OCI-LY7 (cell line): ENCODE data around the gene SARDH. TPM values are rescaled to one million over a fixed set of nuclear protein-coding genes. Genes with fewer than 3 reads are reported as not detected.

ENCODE experiments used
- BruUV-seq: library from RNA; stranded (reverse); fragments of 400-500 nt; replicated peaks from 2 replicates; lab custom pipeline; 2021; lab: Mats Ljungman, UMichigan
- CTCF ChIA-PET: fragments of 300-600 bp; sonication (Branson Sonifier 250); formaldehyde crosslinking; loops from one replicate; lab custom pipeline; 2022; ENCODE audit warnings: antibody characterized with exemption; ENCODE audit not compliant: unreplicated experiment; lab: Charles Lee
- POLR2A ChIA-PET: fragments of 300-600 bp; sonication (Branson Sonifier 250); formaldehyde crosslinking; loops from one replicate; lab custom pipeline; 2022; ENCODE audit warnings: antibody characterized with exemption; lab: Charles Lee
- DNase-seq: peaks from one replicate; pipeline ENCODE4 v3.0.0-alpha.2; 2015; ENCODE audit warnings: low spot score
- H2AFZ ChIP-seq: fragments of 200-600 bp; sonication (generic), shearing (Covaris generic); 2 replicates; pipeline ENCODE4 v1.6.1; 2014; ENCODE audit warnings: mild to moderate bottlenecking, antibody characterized with exemption, low read length, moderate library complexity
- H3K27ac ChIP-seq: fragments of 200-600 bp; sonication (generic); 2 replicates; pipeline ENCODE4 v1.5.1; 2014; ENCODE audit warnings: mixed run types, low read depth, mild to moderate bottlenecking, moderate library complexity, low read length, inconsistent platforms; ENCODE audit not compliant: poor library complexity, severe bottlenecking
- H3K36me3 ChIP-seq: fragments of 200-600 bp; sonication (generic); 2 replicates; pipeline ENCODE4 v1.6.1; 2014; ENCODE audit warnings: mild to moderate bottlenecking, antibody characterized with exemption, low read length, moderate library complexity, mixed read lengths; ENCODE audit not compliant: insufficient read depth
- H3K4me1 ChIP-seq: fragments of 200-600 bp; sonication (generic); 2 replicates; pipeline ENCODE4 v1.5.1; 2014; ENCODE audit warnings: mild to moderate bottlenecking, low read length; ENCODE audit not compliant: insufficient read depth, poor library complexity, severe bottlenecking
- H3K4me2 ChIP-seq: fragments of 200-600 bp; sonication (generic); 2 replicates; pipeline ENCODE4 v1.6.1; 2014; ENCODE audit warnings: mild to moderate bottlenecking, low read length
- H3K4me3 ChIP-seq: fragments of 200-600 bp; sonication (generic); 2 replicates; pipeline ENCODE4 v1.5.1; 2014; ENCODE audit warnings: mild to moderate bottlenecking, low read depth, low read length; ENCODE audit not compliant: poor library complexity, severe bottlenecking
- H3K79me2 ChIP-seq: fragments of 200-600 bp; sonication (generic); 2 replicates; pipeline ENCODE4 v1.6.1; 2016; ENCODE audit warnings: low read depth, mild to moderate bottlenecking, low read length, moderate library complexity, mixed read lengths; ENCODE audit not compliant: insufficient read depth
- H3K9me2 ChIP-seq: fragments of 200-600 bp; sonication (generic); 2 replicates; pipeline ENCODE4 v1.6.1; 2016; ENCODE audit warnings: mild to moderate bottlenecking, low read length, mixed read lengths; ENCODE audit not compliant: insufficient read depth
- H3K9me3 ChIP-seq: fragments of 200-600 bp; sonication (generic); 2 replicates; pipeline ENCODE4 v1.6.1; 2014; ENCODE audit warnings: mild to moderate bottlenecking, mixed run types, low read length, mixed read lengths
- H4K20me1 ChIP-seq: fragments of 200-600 bp; sonication (generic); 2 replicates; pipeline ENCODE4 v1.6.1; 2014; ENCODE audit warnings: mild to moderate bottlenecking, antibody characterized with exemption, low read length, moderate library complexity, mixed read lengths; ENCODE audit not compliant: insufficient read depth
- EZH2phosphoT487 ChIP-seq: fragments of 200-600 bp; sonication (generic); IDR thresholded peaks from 2 replicates; pipeline ENCODE4 v1.6.1; 2018; ENCODE audit warnings: low read depth, borderline replicate concordance, mild to moderate bottlenecking, mixed run types, antibody characterized with exemption, low read length, moderate library complexity, mixed read lengths
- intact Hi-C: fragments of 100-400 bp; cut with micrococcal nuclease; formaldehyde crosslinking; loops from one replicate; pipeline ENCODE4 v1.10.0; 2022; ENCODE audit not compliant: unreplicated experiment
- total RNA-seq, 2 experiments: library from RNA; depleted of rRNA in 1 of 2; stranded (reverse); fragments of >200 nt in 1 of 2; shearing (Covaris generic) in 1 of 2; gene quantifications; 2 replicates each; pipeline ENCODE4 v1.2.3, GENCODE V29; 2014 to 2022
- TF ChIP-seq, protein P1 (sequence below): fragments of 200-600 bp; sonication (generic); conservative IDR thresholded peaks from 2 replicates; pipeline ENCODE4 v1.5.1; 2014; ENCODE audit warnings: mild to moderate bottlenecking, antibody characterized with exemption, low read length, moderate library complexity, mixed read lengths

The SARDH gene
- total RNA-seq, 2 experiments from 2014 or later: 42.8 to 60.8 TPM

DNA sequence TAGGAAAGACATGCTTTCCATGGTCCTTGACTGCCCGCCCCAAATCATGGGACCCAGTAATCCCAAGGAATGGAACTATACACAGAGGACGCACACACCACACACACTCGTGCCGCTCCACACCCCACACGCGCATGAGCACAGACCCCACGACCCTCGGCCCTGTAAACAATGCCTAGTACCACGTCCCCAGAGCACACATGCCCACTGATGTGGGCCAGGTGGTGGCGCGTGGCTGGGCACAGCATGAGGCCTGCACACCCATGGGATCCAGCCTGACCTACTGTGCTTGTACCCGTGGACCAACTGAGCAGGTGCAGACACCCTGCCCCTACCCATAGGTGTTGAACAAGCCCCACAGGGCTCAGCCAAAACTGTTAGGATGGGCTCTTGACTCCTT lies 101.2 kb downstream of the SARDH start:
- POLR2A ChIA-PET: no interaction called here
- no TSS peak for BruUV-seq
- no peaks in the 10 kb centered on the region for H3K9me2 ChIP-seq
- H3K79me2 ChIP-seq: no peaks in the 10 kb centered on the region
- no peak overlapping the region for H3K4me2 ChIP-seq
- CTCF ChIA-PET: no interaction called here
- H2AFZ ChIP-seq: no peak overlapping the region
- H3K4me1 ChIP-seq: no peaks in the 10 kb centered on the region
- no peaks in the 10 kb centered on the region for H4K20me1 ChIP-seq
- H3K9me3 ChIP-seq: no peaks in the 10 kb centered on the region
- intact Hi-C loops: no loop called here
- no peak overlapping the region for H3K4me3 ChIP-seq
- no peak for DNase-seq
- H3K27ac ChIP-seq: no peak overlapping the region
- no peaks in the 10 kb centered on the region for H3K36me3 ChIP-seq
- TF ChIP-seq EZH2phosphoT487: no peak
- TF ChIP-seq, protein P1, sequence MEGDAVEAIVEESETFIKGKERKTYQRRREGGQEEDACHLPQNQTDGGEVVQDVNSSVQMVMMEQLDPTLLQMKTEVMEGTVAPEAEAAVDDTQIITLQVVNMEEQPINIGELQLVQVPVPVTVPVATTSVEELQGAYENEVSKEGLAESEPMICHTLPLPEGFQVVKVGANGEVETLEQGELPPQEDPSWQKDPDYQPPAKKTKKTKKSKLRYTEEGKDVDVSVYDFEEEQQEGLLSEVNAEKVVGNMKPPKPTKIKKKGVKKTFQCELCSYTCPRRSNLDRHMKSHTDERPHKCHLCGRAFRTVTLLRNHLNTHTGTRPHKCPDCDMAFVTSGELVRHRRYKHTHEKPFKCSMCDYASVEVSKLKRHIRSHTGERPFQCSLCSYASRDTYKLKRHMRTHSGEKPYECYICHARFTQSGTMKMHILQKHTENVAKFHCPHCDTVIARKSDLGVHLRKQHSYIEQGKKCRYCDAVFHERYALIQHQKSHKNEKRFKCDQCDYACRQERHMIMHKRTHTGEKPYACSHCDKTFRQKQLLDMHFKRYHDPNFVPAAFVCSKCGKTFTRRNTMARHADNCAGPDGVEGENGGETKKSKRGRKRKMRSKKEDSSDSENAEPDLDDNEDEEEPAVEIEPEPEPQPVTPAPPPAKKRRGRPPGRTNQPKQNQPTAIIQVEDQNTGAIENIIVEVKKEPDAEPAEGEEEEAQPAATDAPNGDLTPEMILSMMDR: no peak

DNA sequence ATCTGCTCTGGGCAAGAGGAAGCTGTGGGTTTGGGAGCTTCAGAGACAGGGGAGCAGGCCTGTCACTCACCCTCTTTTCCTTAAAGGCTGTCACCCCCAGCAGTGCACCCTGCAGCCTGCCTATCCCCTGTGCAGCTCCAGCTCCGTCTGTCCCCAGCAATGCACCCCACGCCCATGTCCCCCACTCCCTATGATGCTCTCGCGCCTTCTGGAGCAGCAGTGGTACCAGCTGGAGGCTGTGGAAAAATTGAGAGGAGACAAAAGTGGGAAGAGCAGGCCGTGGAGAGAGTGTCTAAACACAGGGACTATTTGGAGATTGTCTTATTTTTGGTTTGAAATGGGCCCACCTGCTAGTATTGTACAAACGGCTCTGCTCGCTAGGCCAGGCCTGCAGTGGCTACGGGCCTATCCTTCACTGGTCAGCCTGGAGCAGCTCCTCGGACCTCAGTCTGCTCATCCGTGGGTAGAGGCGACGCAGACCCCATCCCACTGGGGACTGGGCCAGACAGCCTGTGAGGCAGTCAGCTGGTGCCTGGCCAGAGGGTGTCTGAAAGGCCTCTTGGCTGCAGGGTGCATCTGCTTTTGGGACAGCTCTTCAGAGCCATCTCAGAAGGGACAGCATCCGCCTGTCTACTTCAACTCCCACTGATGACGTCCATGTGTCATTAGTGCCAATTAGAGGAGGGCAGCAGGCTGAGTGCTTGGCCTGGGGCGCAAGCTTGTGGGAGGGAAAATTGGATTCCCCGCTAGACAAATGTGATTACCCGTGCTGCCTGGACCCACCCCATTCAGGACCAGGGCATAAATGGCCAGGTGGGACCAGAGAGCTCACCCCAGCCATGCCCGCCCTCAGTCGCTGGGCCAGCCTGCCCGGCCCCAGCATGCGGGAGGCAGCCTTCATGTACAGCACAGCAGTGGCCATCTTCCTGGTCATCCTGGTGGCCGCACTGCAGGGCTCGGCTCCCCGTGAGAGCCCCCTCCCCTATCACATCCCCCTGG lies 102.3 kb downstream of the SARDH start, which contains the start of gene DBH:
TSS of gene DBH (plus strand) at position 831 of the 999 bp plus-strand sequence. CDS start at position 840, 9 bp downstream.
- DNase-seq: no peak
- H4K20me1 ChIP-seq: no peaks in the 10 kb centered on the region
- no TSS peak for BruUV-seq
- CTCF ChIA-PET: interaction anchor here (0.6 kb wide), 1 partner anchor 17 kb away, joined by 3 read pairs; no protein-coding TSS in a partner anchor
- TF ChIP-seq EZH2phosphoT487: no peak
- no peaks in the 10 kb centered on the region for H3K4me1 ChIP-seq
- intact Hi-C loops: no loop called here
- no peaks in the 10 kb centered on the region for H3K36me3 ChIP-seq
- POLR2A ChIA-PET: no interaction called here
- H3K4me3 ChIP-seq: no peak within 1 kb of the TSS
- no peak within 1 kb of the TSS for H3K27ac ChIP-seq
- no peak within 1 kb of the TSS for H2AFZ ChIP-seq
- H3K9me2 ChIP-seq: no peaks in the 10 kb centered on the region
- no peak within 1 kb of the TSS for H3K4me2 ChIP-seq
- no peaks in the 10 kb centered on the region for H3K9me3 ChIP-seq
- no peaks in the 10 kb centered on the region for H3K79me2 ChIP-seq

DNA sequence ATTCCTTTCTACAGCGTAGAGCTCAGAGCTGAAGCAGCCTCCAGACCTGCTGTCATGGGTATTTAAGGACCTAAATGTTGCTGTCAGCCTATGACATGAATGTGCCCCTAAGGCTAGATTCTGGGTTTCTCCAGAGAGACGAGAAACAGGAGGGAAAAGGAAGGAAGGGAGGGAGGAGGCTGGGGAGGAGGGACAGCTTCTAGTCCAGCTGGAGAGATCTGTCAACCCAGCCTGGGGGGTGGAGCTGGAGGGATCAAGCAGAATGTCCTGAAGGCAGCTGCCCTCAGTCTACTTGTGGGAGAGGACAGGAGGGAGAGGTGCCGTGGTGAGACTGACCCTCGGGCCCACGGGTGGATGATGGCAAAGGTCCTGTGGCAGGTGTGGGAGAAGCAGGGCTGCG lies 103.1 kb downstream of the SARDH start:
- H3K4me1 ChIP-seq: no peaks in the 10 kb centered on the region
- H3K36me3 ChIP-seq: no peaks in the 10 kb centered on the region
- no peaks in the 10 kb centered on the region for H3K9me3 ChIP-seq
- no peak overlapping the region for H2AFZ ChIP-seq
- intact Hi-C loops: no loop called here
- DNase-seq: no peak
- H3K79me2 ChIP-seq: no peaks in the 10 kb centered on the region
- BruUV-seq: no TSS peak
- H4K20me1 ChIP-seq: no peaks in the 10 kb centered on the region
- TF ChIP-seq EZH2phosphoT487: no peak
- TF ChIP-seq, protein P1: no peak
- no peak overlapping the region for H3K4me2 ChIP-seq
- no peak overlapping the region for H3K4me3 ChIP-seq
- no peak overlapping the region for H3K27ac ChIP-seq
- ChIA-PET POLR2A (no interaction called here), CTCF (interaction anchor here (0.6 kb wide), 1 partner anchor 18 kb away, joined by 3 read pairs; no protein-coding TSS in a partner anchor)
- H3K9me2 ChIP-seq: no peaks in the 10 kb centered on the region
